ENCODE measurements around the gene ZNF732. TPM values are rescaled to one million over a fixed set of nuclear protein-coding genes. Genes with fewer than 3 reads are reported as not detected.
A peak's percentile ranks its signal among the peaks of the same experiment; 100 is the strongest.

ZNF732 gene
- total RNA-seq, 3 donors from 2014 or later (not counting 1 experiment from before 2014, with no cell fraction given) = not detected

GRCh38 chr4:336099-336892 lies 31.0 kb upstream of the ZNF732 start:
- peak overlapping the region; percentile 99 for H3K27ac ChIP-seq (ENCODE audit: low read length)
- Mint-ChIP-seq H3K36me3 (no peaks in the 10 kb centered on the region), H3K27me3 (ENCODE audit: low read depth in 2 of 2) (no peaks in the 10 kb centered on the region), H3K27ac (peak overlapping the region; percentile 99), H3K4me3 (peak overlapping the region; percentile 45), H3K4me1 (peaks cover 42 to 43% of the 10 kb centered on the region in 2 donors), H3K9me3 (no peaks in the 10 kb centered on the region)
- 14% methylated on average over 71 of the region's 71 CpGs for whole genome bisulfite sequencing (ENCODE audit: insufficient coverage)
- no peak for TF ChIP-seq CTCF (IDR thresholded peaks at IDR 0.05)
- ATAC-seq (no peak), DNase-seq (peak; percentile 25 to 28)
- peaks cover 18% of the 10 kb centered on the region for H3K4me1 ChIP-seq (ENCODE audit: control insufficient read depth, insufficient read depth, low read length)
- peak overlapping the region; percentile 97 for H3K4me3 ChIP-seq (ENCODE audit: low read length)
- H3K27me3 ChIP-seq (ENCODE audit: control insufficient read depth, insufficient read depth, low read length) = no peaks in the 10 kb centered on the region
- intact Hi-C loops (cut with micrococcal nuclease) = loop anchor here (5.0 kb wide), 1 partner anchor 214 kb away; the partner anchor contains the start of gene ZNF718
- peaks cover 3% of the 10 kb centered on the region for H3K9me3 ChIP-seq (ENCODE audit: control insufficient read depth, insufficient read depth, low read length)
- H3K36me3 ChIP-seq (ENCODE audit: control insufficient read depth, insufficient read depth, low read length) = no peaks in the 10 kb centered on the region

- Histone ChIP-seq H3K4me1 (ENCODE audit: control insufficient read depth, insufficient read depth, low read length) (peaks cover 18% of the 10 kb centered on the region), H3K36me3 (ENCODE audit: control insufficient read depth, insufficient read depth, low read length) (no peaks in the 10 kb centered on the region), H3K27me3 (ENCODE audit: control insufficient read depth, insufficient read depth, low read length) (no peaks in the 10 kb centered on the region), H3K9me3 (ENCODE audit: control insufficient read depth, insufficient read depth, low read length) (peaks cover 3% of the 10 kb centered on the region), H3K27ac (ENCODE audit: low read length) (no peak overlapping the region), H3K4me3 (ENCODE audit: low read length) (no peak overlapping the region)
- Mint-ChIP-seq H3K9me3 (no peaks in the 10 kb centered on the region), H3K27me3 (ENCODE audit: low read depth in 2 of 2) (no peaks in the 10 kb centered on the region), H3K27ac (peak overlapping the region; percentile 34 to 47), H3K36me3 (no peaks in the 10 kb centered on the region), H3K4me1 (peaks cover 37% of the 10 kb centered on the region in 2 donors), H3K4me3 (peak overlapping the region; percentile 45)
- TF ChIP-seq CTCF (IDR thresholded peaks at IDR 0.05) = no peak
- DNase-seq (no peak), ATAC-seq (no peak)
- 98% methylated on average over 2 of the region's 2 CpGs for WGBS (ENCODE audit: insufficient coverage)
- intact Hi-C loops (cut with micrococcal nuclease) = loop anchor here (5.0 kb wide), 1 partner anchor 213 kb away; the partner anchor contains the start of gene ZNF718
Observed at GRCh38 chr4:335515-335914, 30.2 kb upstream of the ZNF732 start.

GRCh38 chr4:328729-329128 lies 23.5 kb upstream of the ZNF732 start:
- Histone ChIP-seq H3K4me1 (ENCODE audit: control insufficient read depth, insufficient read depth, low read length) (no peaks in the 10 kb centered on the region), H3K4me3 (ENCODE audit: low read length) (no peak overlapping the region), H3K27ac (ENCODE audit: low read length) (no peak overlapping the region), H3K36me3 (ENCODE audit: control insufficient read depth, insufficient read depth, low read length) (no peaks in the 10 kb centered on the region), H3K27me3 (ENCODE audit: control insufficient read depth, insufficient read depth, low read length) (no peaks in the 10 kb centered on the region), H3K9me3 (ENCODE audit: control insufficient read depth, insufficient read depth, low read length) (peaks cover 13% of the 10 kb centered on the region)
- Mint-ChIP-seq H3K27ac (no peak overlapping the region), H3K4me1 (no peaks in the 10 kb centered on the region), H3K9me3 (peaks cover 0 to 13% of the 10 kb centered on the region in 2 donors), H3K4me3 (no peak overlapping the region), H3K36me3 (no peaks in the 10 kb centered on the region), H3K27me3 (ENCODE audit: low read depth in 2 of 2) (no peaks in the 10 kb centered on the region)
- ATAC-seq (no peak), DNase-seq (no peak)
- WGBS (ENCODE audit: insufficient coverage) = 84% methylated on average over 8 of the region's 8 CpGs
- intact Hi-C loops (cut with micrococcal nuclease) = no loop called here
- no peak for TF ChIP-seq CTCF (IDR thresholded peaks at IDR 0.05)
